Cerebellar nuclear complex (tissue), 1 donor: ENCODE data around the gene GTF3C4.
A peak's percentile ranks its signal among the peaks of the same experiment; 100 is the strongest.
"Not testable (repeated sequence)": the region's sequence is repeated elsewhere in the genome, so short reads cannot be mapped to it uniquely, and the experiment has no call there.

Source experiments
- DNase-seq, 2 experiments: peaks; one replicate each; lab custom pipeline; 2025; lab: John Stamatoyannopoulos, UW

The GTF3C4 gene

GRCh38 chr9:132699956-132700355, 29.7 kb downstream of the GTF3C4 start:
- no peak for DNase-seq

DNA sequence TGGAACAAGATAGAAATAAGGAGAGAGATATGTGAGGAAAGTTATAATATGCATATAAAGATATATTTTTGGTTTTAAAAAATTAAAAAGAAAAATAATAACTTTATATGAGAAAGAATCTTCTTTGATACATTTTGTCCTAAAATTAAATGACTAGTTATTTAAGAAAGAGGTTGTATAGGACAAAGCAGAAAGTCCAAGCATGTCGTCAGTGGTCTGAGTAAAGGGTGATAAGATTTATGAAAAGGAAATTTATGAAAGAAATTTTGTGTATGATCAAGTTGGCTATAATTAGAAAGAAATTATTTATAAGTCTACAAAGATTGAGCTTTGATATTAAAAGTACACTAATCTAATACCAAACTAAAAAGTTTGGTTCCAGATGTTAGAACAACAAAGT, 32.0 kb downstream of the GTF3C4 start:
- no peak for DNase-seq

DNA sequence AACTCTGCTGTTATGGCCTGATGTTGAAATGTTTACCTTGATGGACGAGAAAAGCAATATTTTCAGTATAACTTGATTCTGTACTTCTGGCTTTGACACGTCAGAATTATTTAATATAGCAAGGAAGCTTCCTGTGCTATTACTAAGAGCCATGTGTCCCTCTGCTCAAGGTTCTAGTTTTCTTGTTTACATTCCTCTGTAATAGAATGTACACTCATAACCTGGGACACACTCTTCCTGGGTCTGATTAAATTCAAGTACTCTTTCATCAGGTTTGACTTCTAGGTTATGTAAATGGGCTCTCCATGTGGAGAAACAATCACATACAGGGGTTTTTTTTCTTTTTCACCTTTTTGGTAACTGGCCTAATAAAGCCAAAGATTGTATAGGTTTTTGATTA, 33.1 kb downstream of the GTF3C4 start:
- no peak for DNase-seq

- no peak for DNase-seq
Measured at GRCh38 chr9:132708239-132708638, 38.0 kb downstream of the GTF3C4 start.

DNA sequence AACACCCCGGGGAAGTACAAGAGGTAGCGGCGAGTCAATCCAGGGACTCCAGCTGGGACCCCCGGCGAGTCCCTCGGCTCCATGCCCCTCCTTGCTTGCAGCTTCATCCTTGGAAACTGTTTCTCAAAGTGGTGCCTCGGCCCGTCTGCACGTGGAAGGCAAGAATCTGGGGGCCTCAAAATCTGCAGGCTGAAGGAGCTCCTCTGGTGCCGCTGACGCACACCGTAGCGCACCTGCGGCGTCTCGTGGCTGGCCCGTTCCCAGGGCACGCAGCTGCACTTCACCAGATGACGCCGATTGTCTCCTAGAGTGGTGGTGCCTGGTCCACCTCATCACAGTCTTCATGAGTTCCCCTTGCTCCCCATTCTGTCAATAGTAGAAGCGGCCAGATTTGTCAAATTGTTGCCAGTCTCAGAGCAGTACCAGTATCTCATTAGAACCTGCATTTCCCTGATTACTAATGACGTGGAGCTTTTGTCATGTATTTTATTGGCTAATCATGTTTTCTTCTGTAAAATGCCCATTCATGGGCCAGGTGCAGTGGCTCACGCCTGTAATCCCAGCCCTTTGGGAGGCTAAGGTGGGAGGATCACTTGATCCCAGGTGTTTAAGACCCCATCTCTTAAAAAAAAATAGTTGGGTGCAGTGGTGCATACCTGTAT, 38.6 kb downstream of the GTF3C4 start:
- no peak for DNase-seq

GRCh38 chr9:132710333-132710732, 40.1 kb downstream of the GTF3C4 start:
- DNase-seq: no peak

- not testable (repeated sequence) for DNase-seq
Measured at GRCh38 chr9:132711152-132711551, 40.9 kb downstream of the GTF3C4 start.

GRCh38 chr9:132711846-132712245, 41.6 kb downstream of the GTF3C4 start:
- no peak for DNase-seq

GRCh38 chr9:132712753-132713152, 42.5 kb downstream of the GTF3C4 start:
- no peak for DNase-seq

- DNase-seq: no peak
Measured at GRCh38 chr9:132716007-132716406, 45.7 kb downstream of the GTF3C4 start.

DNA sequence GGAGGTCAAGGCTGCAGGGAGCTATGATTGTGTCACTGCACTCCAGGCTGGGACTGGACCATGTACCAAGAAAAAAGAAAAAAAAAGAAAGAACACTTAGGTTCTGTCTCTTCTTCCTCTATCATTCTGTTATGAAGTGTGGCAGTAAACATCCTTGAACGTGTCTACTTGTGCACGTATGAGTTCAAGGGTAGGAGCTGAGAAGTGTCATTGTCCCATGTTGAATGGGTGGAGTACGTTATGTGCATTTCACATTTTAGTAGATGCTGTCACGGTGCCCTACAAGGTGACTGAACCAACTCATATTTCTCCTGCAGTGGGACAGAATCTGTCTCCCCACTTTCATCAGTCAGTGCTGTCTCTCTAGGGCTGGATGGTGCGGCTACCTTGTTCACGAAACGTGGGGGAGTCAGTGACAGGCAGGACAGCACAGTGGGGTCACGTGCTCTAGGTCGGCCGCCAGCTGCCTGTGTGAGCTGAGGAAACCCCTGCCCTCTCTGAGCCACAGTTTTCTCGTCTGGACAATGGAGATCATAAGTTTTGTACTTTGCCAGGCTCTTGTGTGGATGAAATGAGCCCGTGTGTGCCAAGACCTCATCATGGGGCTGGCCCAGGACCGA, 47.2 kb downstream of the GTF3C4 start:
- DNase-seq: no peak

DNA sequence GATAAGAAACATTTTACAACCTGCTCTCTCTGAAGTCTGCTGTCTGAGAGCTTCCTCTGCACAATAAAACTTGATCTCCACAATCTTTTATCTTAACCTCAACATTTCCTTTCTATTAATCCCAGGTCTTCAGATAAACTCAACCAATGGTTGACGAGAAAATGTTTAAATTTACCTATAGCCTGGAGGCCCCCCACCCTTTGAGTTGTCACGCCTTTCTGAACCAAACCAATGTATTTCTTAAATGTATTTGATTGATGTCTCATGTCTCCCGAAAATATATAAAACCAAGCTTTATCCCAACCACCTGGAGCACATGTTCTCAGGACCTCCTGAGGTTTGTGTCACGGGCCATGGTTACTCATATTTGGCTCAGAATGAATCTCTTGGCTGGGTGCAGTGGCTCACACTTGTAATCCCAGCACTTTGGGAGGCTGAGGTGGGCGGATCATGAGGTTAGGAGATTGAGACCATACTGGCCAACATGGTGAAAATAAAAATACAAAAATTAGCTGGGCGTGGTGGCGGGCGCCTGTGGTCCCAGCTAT, 48.2 kb downstream of the GTF3C4 start:
- not testable (repeated sequence) for DNase-seq

- no peak for DNase-seq
Measured at GRCh38 chr9:132721661-132722060, 51.4 kb downstream of the GTF3C4 start.

DNA sequence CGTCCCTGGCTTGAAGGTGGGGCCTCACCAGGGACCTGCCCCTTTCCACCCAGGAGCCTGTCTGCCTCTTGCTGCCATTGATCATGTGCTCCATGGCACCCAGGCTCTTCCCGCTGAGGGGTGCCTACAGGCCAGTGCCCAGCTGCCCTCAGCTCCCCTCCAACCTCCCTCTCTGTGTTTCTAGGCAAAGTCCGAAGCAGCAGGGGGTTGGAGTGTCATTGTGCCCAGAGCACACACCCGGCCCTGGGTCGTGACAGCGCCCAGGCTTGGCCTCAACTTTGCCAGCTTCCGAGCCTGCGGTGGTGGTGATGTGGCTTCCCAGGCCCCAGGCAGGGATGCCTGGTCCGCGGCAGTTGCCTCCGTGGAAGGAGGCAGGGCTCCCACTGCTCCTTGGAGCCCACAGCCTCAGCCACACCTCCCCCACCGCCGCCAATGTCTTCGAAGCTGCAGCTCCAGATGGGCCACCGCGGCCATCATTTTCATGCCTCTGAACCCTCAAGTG, 52.4 kb downstream of the GTF3C4 start:
- no peak for DNase-seq

- no peak for DNase-seq
Measured at GRCh38 chr9:132723809-132724208, 53.5 kb downstream of the GTF3C4 start.

- DNase-seq: no peak
Measured at GRCh38 chr9:132725306-132725705, 55.0 kb downstream of the GTF3C4 start.

DNA sequence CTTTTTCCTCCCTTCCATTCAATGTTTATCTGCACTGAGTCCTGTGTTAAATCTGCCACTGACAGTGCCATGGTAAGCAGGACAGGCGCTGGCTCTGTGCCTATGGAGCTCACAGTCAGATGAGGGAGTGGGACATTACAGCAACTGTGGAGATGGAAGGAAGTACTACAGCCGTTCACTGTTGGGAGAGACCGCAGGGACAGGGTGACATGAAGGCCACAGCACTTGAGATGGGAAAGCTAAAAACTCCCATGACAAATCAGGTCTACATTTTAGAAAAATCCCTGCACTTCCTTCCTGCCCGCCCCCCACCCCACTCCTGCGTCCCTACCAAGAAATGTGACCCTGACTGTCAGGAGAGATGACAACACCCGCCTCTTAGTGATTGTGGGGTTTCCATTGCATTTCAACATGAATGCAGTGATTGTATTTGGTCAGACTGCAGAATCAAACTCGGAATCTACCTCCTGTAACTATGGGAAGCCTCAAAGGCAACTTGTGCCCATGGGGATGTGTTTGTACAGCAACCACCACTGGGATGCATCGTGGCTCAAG, 56.4 kb downstream of the GTF3C4 start:
- no peak for DNase-seq

DNA sequence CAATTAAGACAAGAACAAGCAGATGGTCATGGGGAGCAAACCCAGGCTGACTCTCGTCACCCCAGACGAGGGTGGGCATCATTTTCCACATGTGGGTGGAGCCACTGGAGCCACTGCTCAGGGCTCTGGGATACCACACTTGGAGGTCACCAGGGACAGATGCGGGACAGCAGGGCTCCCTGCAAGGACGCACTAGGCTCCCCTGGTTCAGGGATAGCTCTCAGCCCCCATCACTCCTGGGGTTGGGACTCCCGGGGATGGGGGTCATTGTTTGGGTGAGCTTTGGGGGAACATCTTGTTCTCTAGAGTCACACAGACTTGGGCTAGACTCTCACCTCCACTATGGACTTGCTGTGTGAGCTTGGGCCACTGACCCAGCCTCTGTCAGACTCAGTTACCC, 57.8 kb downstream of the GTF3C4 start:
- no peak for DNase-seq

DNA sequence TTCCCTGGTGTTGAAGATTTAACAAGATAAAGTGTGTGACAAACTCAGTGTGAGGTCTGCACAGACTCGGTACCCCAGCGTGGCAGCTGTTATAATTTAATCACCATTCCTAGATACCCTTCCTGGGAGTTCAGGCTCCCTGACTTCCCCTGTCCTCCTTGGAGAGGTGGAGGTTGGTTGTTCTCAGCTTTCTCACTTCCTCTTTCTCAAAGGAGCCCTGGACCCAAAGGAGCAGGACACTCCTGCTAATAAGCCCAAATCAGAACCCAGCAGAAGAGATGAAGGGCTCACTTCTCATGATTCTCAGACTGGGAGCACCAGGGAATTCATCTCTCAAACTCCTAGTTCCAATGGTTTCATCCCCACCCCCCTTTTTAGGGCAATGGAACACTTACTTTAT, 58.2 kb downstream of the GTF3C4 start:
- no peak for DNase-seq

GRCh38 chr9:132729235-132729890, 59.1 kb downstream of the GTF3C4 start:
- DNase-seq: peak in 1 of 2 experiments; percentile 10

DNA sequence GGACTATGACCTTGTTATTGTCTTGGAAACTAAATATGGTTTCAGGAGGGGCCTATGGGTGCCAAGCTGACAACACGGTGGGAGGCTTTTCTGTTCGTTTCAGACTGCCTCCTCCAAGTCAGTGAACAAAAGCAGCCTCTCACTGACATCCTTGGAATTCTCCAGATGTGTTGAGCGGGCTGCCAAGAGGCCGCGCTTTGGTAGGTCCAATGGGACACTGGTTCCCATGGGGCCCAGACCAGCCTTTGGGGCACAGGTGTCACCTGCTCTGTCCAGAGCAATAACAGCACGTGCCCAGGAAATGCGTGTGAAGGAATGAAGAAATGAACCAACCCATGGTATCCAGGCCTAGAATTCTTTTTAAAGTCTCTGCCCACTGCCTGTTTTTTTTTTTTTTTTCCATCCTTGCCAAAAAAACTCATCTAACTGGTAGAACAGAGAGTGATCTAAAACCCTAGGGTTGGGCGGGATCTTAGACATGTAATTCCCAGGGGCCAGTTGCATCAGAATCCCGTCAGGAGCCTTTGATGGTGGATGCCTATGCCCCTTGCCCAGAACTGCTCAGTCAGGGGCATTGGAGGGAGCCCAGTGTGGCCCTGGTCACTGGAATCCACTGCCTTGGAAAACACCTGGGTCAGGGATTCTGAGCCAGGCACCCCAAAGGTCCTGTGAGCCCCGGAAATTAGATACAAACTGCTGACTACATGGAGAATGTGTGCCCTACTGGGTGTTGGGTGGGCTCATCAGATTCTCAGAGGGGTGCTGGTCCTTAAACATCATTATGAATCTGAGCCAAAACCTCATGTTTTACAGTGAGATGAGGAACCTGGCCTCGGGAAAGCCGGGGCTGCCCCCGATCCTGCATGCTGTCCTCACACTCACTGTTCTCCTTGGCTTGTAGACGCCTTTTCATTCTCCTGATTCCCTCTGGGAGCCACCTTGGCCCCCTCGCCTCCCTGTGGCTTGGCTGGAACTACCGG, 60.1 kb downstream of the GTF3C4 start:
- no peak for DNase-seq
